HG02973 (cell line): ENCODE results near the gene YWHAG.
"Not testable (repeated sequence)": the region's sequence is repeated elsewhere in the genome, so short reads cannot be mapped to it uniquely, and the experiment has no call there.

Experiments
- ATAC-seq: cut with Tn5 transposase; IDR thresholded peaks from one replicate; pipeline ENCODE4 v1.9.1; 2021; ENCODE audit warnings: moderate library complexity; ENCODE audit not compliant: unreplicated experiment

YWHAG gene

GRCh38 chr7:76351372-76351771 lies 7.4 kb downstream of the YWHAG start:
- no peak for ATAC-seq

GRCh38 chr7:76349313-76349885 lies 9.4 kb downstream of the YWHAG start:
- ATAC-seq, result no peak

GRCh38 chr7:76347710-76348109 lies 11.1 kb downstream of the YWHAG start:
- ATAC-seq, result no peak

GRCh38 chr7:76346778-76347177 lies 12.0 kb downstream of the YWHAG start:
- no peak for ATAC-seq

GRCh38 chr7:76346097-76346496 lies 12.7 kb downstream of the YWHAG start:
- no peak for ATAC-seq

GRCh38 chr7:76343931-76344321 lies 14.9 kb downstream of the YWHAG start:
- ATAC-seq, result no peak

GRCh38 chr7:76343294-76343930 lies 15.4 kb downstream of the YWHAG start:
- no peak for ATAC-seq

- no peak for ATAC-seq
Measured at GRCh38 chr7:76342222-76342621, 16.6 kb downstream of the YWHAG start.

- no peak for ATAC-seq
Measured at GRCh38 chr7:76340617-76341131, 18.1 kb downstream of the YWHAG start.

GRCh38 chr7:76338298-76339084 lies 20.3 kb downstream of the YWHAG start:
- no peak for ATAC-seq

- ATAC-seq, result no peak
Measured at GRCh38 chr7:76337147-76337546, 21.6 kb downstream of the YWHAG start.

GRCh38 chr7:76336094-76336493 lies 22.7 kb downstream of the YWHAG start:
- no peak for ATAC-seq

GRCh38 chr7:76335417-76335816 lies 23.4 kb downstream of the YWHAG start:
- not testable (repeated sequence) for ATAC-seq

GRCh38 chr7:76334320-76334967 lies 24.3 kb downstream of the YWHAG start:
- ATAC-seq, result no peak

- no peak for ATAC-seq
Measured at GRCh38 chr7:76333511-76334101, 25.2 kb downstream of the YWHAG start.

GRCh38 chr7:76332078-76332477 lies 26.7 kb downstream of the YWHAG start:
- ATAC-seq, result no peak

GRCh38 chr7:76330673-76331072 lies 28.1 kb downstream of the YWHAG start:
- ATAC-seq, result no peak

- ATAC-seq, result no peak
Measured at GRCh38 chr7:76330261-76330660, 28.5 kb downstream of the YWHAG start.

- no peak for ATAC-seq
Measured at GRCh38 chr7:76329479-76329878, 29.3 kb downstream of the YWHAG start.

GRCh38 chr7:76328389-76328788 lies 30.4 kb downstream of the YWHAG start:
- ATAC-seq, result no peak

- ATAC-seq, result no peak
Measured at GRCh38 chr7:76327610-76328009, 31.2 kb downstream of the YWHAG start.
